HG02623 (cell line): ENCODE data around the gene TRAFD1.
"Not testable (repeated sequence)": the region's sequence is repeated elsewhere in the genome, so short reads cannot be mapped to it uniquely, and the experiment has no call there.

Source experiments
- ATAC-seq: cut with Tn5 transposase; IDR thresholded peaks from one replicate; pipeline ENCODE4 v1.9.1; 2021; ENCODE audit warnings: moderate library complexity; ENCODE audit not compliant: unreplicated experiment

The TRAFD1 gene

DNA sequence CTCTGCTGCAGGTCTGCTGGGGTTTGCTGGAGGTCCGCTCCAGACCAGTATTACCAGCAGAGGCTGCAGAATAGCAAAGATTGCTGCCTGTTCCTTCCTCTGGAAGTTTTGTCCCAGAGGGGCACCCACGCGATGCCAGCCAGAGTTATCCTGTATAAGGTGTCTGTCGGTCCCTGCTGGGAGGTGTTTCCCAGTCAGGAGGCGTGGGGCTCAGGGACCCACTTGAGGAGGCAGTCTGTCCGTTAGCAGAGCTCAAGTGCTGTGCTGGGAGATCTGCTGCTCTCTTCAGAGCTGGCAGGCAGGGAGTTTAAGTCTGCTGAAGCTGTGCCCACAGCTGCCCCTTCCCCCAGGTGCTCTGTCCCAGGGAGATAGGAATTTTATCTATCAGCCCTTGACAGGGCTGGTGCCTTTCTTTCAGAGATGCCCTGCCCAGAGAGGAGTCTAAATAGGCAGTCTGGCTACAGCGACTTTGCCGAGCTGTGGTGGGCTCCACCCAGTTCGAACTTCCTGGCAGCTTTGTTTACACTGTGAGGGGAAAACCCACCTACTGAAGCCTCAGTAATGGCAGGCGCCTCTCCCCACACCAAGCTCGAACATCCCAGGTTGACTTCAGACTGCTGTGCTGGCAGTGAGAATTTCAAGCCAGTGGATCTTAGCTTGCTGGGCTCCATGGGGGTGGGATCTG is 33.2 kb downstream of the TRAFD1 start:
- not testable (repeated sequence) for ATAC-seq

DNA sequence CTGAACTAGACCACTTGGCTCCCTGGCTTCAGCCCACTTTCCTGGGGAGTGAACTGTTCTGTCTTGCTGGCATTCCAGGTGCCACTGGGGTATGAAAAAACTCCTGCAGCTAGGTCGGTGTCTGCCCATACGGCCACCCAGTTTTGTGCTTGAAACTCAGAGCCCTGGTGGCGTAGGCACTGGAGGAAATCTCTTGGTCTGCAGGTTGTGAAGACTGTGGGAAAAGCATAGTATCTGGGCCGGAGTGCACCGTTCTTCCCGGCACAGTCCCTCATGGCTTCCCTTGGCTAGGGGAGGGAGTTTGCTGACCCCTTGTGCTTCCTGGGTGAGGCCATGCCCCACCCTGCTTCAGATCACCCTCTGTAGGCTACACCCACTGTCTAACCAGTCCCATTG is 33.8 kb downstream of the TRAFD1 start:
- ATAC-seq, result no peak

- no peak for ATAC-seq
Observed at GRCh38 chr12:112160611-112161010, 35.3 kb downstream of the TRAFD1 start.

- no peak for ATAC-seq
Observed at GRCh38 chr12:112161711-112162110, 36.4 kb downstream of the TRAFD1 start.

DNA sequence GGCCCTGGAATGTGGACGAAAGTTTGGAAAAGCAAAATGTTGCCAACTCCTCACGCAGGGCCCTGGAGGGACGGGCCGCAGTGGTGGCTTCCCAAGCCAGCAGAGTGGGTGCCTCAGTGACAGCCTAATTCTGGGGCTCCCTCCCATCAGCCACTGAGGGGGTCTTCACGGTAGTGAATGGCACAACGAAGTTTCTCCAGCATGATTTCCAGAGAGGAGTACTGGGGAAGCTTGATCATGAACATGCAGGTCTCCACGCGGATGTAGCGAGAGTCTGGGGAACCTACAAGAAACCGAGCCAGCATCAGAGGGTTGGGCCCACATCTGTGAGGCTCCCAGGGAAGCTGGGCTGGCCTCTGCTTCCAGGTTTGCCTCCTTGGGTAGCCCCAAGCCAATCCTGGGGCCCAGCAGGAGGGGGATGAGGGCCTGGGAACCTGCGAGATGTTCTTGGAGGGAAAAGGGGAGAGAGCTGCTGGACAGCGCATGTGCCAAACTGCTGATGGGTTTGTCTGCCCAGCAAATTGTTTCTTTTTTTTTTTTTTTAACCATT is 37.0 kb downstream of the TRAFD1 start:
- no peak for ATAC-seq

DNA sequence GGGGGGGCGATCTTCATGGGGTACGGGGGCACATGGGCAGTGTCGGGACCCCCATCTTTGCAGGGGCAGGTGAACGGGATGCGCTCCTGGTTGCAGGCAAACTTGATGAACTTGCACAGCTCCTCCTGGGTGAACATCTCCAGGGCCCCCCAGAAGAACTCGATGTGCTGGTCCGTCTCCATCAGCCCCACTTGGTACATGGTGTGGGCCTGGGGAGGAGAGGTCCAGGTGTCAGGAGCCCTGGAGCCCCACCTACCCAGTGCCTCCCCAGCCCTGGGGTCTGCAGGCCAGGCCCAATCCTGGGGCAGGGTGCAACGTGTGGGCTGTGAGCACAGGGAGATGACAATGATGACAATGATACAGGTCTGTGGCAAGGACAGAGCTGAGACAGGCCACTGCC is 37.7 kb downstream of the TRAFD1 start:
- ATAC-seq, result no peak

GRCh38 chr12:112163471-112163991 is 38.2 kb downstream of the TRAFD1 start:
- ATAC-seq, result no peak

GRCh38 chr12:112164011-112164660 is 38.8 kb downstream of the TRAFD1 start:
- no peak for ATAC-seq

GRCh38 chr12:112165624-112166023 is 40.3 kb downstream of the TRAFD1 start:
- ATAC-seq, result no peak

- ATAC-seq, result no peak
Observed at GRCh38 chr12:112166051-112167015, 41.0 kb downstream of the TRAFD1 start.

DNA sequence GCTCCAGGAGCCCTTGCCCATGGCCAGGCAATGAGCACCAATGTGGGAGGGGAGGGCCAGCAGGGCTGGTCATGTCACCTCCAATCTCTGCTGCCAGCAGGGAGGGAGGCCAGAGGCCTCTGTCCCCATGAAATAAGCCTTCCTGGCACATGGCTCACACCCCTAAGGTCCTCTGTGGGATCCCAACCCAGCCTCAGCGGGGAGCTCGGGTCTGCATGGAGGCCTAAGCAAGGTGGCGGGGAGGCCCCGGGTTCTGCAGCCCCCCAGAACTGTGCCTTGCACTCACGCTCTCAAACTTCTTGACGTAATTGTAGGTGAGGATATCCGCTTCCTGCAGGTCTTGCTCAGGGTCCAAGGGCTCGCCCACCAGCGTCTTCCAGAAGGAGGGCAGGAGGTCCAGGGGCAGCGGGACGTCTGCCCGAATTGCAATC is 41.7 kb downstream of the TRAFD1 start:
- no peak for ATAC-seq

GRCh38 chr12:112167718-112168525 is 42.6 kb downstream of the TRAFD1 start:
- ATAC-seq, result no peak

DNA sequence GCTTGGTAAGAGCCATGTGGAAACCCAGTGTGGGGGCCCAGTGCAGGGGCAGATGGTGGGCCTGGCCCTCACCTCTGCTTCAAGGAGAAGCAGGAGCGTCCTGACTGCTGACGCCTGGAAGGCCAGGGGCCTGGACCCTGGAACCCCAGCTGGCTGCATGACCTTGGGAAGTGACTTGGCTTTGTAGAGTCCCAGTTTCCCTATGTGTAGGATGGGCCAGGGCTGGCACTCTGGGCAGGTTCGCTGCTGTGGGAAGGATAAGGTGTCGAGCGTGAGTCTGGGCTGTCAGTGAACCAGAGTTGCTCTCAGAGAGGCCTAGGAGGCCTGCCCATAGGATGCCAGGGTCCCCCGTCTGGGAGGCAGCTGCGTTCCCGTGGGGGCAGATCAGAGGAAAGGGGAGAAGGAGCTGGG is 43.2 kb downstream of the TRAFD1 start:
- ATAC-seq, result no peak

DNA sequence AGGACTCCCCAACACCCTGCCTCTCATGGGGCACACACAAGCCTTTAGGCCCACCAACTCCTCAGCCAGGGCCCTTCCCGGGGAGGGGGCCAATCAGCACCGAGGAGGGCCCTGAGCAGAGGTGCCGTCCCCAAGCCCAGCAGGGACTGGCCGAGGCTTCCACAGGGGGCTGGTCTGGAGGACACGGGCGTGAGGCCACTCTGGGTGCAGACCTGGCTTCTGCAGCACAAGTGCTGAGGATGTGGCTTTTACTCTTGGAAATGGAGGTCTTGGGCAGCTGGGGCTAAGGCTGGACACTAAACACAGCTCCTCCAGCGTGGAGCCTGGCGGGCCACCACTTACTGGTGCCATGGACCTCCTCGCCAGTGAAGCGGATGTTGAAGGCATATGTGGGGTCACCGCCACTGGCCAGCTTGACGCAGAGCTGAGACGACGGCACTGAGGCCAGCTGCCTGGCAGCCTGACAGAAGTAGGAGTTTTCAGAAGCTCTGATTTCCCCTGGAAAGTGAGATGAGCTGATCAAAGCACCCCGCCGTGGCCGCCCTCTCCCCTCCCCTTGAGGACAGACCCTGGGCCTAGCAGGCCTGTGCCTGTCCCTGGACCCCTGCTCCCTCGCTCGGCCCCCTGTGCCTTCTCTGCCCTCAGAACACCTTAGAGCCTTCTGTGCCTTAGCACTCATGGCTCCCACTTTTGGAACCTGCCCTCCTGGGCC is 44.0 kb downstream of the TRAFD1 start:
- no peak for ATAC-seq

- no peak for ATAC-seq
Observed at GRCh38 chr12:112169966-112170365, 44.6 kb downstream of the TRAFD1 start.

DNA sequence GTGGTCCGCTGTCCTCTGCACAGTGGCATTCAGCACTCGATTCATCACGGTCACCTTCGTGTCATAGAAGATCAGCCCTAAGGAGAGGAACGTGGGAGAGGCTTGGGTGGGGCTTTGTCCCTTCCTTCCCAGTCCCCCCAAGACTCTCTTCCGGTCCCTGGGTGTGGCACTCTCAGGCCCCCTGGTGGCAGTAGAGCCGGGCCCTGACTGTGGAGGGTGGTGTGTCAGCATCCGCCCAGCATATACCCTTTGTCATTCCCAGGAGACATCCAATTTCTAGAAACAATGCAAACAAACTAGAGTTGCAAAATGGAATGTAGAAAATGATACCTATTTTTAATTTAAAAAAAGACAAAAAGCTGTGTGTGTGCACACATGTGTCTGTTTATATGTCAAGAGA is 45.0 kb downstream of the TRAFD1 start:
- ATAC-seq, result no peak

DNA sequence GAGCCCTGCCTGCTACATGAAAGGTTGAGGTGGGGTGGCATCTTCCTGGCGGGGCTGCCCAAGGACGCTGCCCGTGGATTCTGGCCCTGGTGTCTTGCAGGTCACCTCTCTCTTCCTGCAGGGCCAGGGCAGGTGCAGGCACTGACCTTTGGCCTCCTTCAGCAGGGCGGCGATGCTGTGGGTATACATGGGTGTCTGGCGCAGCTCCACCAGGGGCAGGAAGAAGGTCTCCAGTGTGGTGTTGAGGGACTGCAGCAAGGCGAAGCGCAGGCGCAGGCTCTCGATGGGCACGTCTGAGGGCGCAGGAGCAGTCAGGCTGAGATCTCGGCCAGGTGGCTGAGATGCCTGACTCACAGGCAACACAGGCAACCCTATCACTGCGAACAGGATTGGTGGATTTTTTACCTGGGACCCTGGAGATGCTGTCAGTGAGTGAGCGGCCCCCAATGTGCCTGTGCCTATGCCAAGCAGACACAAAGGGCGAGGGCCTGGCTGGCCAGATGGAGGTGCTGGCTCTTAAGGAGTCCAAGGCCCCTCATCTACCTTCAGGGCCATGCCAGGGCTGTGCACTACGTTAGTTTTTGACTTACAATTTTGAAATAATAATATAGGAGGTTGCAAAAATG is 45.7 kb downstream of the TRAFD1 start:
- no peak for ATAC-seq

- ATAC-seq, result no peak
Observed at GRCh38 chr12:112172556-112173324, 47.4 kb downstream of the TRAFD1 start.
